AG04450 (cell line): ENCODE measurements around the gene RAB11FIP2. TPM values are rescaled to one million over a fixed set of nuclear protein-coding genes. Genes with fewer than 3 reads are reported as not detected.

Source experiments
- CTCF ChIA-PET: fragments of 300-600, 350-600 bp; formaldehyde crosslinking; extraction: SDS; loops from one replicate; lab custom pipeline; 2022; ENCODE audit warnings: antibody characterized with exemption, inconsistent platforms; lab: Charles Lee
- POLR2A ChIA-PET: fragments of 350-600 bp; formaldehyde crosslinking; extraction: SDS; loops from one replicate; lab custom pipeline; 2021; ENCODE audit warnings: antibody characterized with exemption, inconsistent platforms; lab: Yijun Ruan, JAX
- DNase-seq: peaks from one replicate; pipeline ENCODE4 v3.0.0-alpha.2; 2011; ENCODE audit warnings: low read depth, low spot score
- H3K27ac ChIP-seq: one replicate; pipeline ENCODE4 v1.5.1; 2012; ENCODE audit warnings: low read depth, low read length, control low read depth
- H3K27me3 ChIP-seq: one replicate; pipeline ENCODE4 v1.6.0; 2012; ENCODE audit warnings: low read length; ENCODE audit not compliant: control insufficient read depth, insufficient read depth
- H3K4me3 ChIP-seq: 2 replicates; pipeline ENCODE4 v1.5.1; 2011; ENCODE audit warnings: mild to moderate bottlenecking, low read depth, low read length, control low read depth
- H3K9me3 ChIP-seq: 2 replicates; pipeline ENCODE4 v1.5.1; 2012; ENCODE audit warnings: low read length; ENCODE audit not compliant: control insufficient read depth, insufficient read depth
- polyA plus RNA-seq: library from polyadenylated mRNA; depleted of rRNA; stranded (reverse); fragments of >200 nt; gene quantifications from 2 replicates; pipeline ENCODE4 v1.2.3, GENCODE V29; 2011
- TF ChIP-seq, protein P1 (sequence below): IDR thresholded peaks from 2 replicates; pipeline ENCODE4 v1.5.1; 2011; ENCODE audit warnings: low read depth, low read length, control low read depth, inconsistent platforms

RAB11FIP2 gene
- polyA plus RNA-seq, 1 experiment, result 10.4 TPM

DNA sequence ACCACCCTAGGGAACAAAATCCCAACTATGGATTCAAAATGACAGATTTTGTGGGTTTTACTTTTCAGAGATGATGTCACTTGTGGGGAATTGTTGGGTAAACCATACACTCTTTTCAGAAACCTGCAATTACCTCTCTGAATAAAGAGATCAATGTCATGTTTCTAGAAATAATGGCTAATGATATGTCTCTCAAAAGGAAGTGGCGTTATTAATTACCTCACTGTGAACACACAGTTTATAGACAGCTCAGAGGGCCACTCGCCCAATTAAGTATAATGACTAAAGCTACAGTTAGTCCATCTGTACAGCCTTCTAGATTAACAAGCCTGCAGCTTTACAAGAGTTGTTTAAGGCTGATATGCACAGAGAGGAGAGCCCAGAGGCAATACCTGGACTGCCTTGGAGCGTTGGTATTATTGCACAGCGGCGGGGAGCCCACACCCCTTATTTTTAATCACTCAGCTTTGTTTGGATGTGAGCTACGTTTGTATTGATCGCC, 79.5 kb downstream of the RAB11FIP2 start:
- Histone ChIP-seq H3K4me3 (no peak overlapping the region), H3K27me3 (no peaks in the 10 kb centered on the region), H3K27ac (no peak overlapping the region), H3K9me3 (no peaks in the 10 kb centered on the region)
- TF ChIP-seq, protein P1, sequence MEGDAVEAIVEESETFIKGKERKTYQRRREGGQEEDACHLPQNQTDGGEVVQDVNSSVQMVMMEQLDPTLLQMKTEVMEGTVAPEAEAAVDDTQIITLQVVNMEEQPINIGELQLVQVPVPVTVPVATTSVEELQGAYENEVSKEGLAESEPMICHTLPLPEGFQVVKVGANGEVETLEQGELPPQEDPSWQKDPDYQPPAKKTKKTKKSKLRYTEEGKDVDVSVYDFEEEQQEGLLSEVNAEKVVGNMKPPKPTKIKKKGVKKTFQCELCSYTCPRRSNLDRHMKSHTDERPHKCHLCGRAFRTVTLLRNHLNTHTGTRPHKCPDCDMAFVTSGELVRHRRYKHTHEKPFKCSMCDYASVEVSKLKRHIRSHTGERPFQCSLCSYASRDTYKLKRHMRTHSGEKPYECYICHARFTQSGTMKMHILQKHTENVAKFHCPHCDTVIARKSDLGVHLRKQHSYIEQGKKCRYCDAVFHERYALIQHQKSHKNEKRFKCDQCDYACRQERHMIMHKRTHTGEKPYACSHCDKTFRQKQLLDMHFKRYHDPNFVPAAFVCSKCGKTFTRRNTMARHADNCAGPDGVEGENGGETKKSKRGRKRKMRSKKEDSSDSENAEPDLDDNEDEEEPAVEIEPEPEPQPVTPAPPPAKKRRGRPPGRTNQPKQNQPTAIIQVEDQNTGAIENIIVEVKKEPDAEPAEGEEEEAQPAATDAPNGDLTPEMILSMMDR, result no peak
- no peak for DNase-seq
- ChIA-PET CTCF (interaction anchor here (0.6 kb wide), 1 partner anchor 274 kb away, joined by 3 read pairs; no protein-coding TSS in a partner anchor), POLR2A (no interaction called here)

DNA sequence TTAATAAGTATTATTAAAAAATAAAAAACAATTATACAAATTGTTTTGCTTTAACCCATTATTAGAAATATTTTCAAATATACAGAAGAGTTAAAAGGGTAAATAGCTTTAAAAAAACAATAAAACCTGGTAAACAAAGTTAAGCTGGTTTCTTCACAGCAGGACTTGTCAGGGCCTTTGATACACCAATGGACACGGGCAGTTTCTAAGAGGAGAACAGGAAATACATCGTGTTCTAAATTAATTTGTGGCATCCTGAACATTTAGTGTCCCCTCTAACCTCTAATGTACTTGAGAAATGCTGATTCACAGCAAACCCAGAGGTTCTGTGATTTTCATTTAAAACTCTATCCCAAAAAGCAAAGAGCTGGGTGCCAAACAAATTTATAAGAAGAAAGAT, 80.8 kb downstream of the RAB11FIP2 start:
- ChIA-PET CTCF (no interaction called here), POLR2A (no interaction called here)
- no peaks in the 10 kb centered on the region for H3K27me3 ChIP-seq

DNA sequence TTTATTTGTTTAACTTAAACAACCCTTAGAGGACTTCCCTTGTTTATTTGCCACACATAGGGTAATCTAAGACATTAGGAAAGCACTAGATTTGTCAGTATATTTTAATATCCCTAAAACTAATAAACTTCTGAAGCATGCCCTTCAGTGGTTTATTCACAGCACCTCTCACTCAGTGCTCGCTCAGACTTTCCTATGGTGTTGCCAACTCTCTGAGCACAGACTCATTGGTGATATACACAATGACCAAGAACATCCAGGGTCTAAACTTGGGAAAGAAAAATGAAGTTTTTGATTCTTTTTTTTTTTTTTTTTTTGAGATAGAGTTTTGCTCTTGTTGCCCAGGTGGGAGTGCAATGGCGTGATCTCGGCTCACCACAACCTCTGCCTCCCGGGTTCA, 82.2 kb downstream of the RAB11FIP2 start:
- ChIA-PET CTCF (no interaction called here), POLR2A (no interaction called here)
- DNase-seq, result no peak
- Histone ChIP-seq H3K4me3 (no peak overlapping the region), H3K27ac (no peak overlapping the region), H3K27me3 (no peaks in the 10 kb centered on the region), H3K9me3 (no peaks in the 10 kb centered on the region)
- TF ChIP-seq, protein P1, result no peak

More for the DNA sequence above, 80.8 kb downstream of the RAB11FIP2 start:
- TF ChIP-seq, protein P1, result no peak
- DNase-seq, result no peak
- Histone ChIP-seq H3K9me3 (no peaks in the 10 kb centered on the region), H3K4me3 (no peak overlapping the region), H3K27ac (no peak overlapping the region)

DNA sequence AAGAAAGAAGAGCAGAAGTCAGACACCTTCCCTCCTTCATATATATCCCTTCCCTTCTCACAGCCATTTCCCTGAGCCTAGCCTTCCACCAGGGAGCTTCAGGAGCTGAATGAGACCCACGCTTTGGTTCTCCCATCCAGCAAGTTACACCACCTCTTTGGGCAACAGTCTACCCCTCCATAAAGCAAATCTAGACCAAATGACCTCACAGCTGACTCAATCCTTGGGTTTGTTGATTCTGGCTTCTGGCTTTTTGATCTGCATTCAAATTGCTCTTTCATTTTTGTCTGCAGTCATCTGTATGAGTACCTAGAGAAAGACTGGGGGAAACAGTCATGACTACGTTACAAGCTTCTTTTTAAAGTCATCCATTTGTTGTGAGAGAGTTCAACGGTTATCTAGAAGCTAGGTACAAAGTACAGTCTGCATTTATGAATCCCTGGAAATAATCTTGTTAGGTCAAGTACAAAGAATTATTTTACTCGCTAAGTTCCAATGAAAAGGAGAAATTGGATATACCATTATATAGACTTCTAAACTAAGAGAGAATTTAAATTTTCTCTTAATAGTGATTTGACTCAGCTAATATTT, 86.3 kb downstream of the RAB11FIP2 start:
- H3K27ac ChIP-seq, result no peak overlapping the region
- DNase-seq, result no peak
- CTCF ChIA-PET, result no interaction called here
- TF ChIP-seq, protein P1, result no peak
- POLR2A ChIA-PET, result no interaction called here
- H3K27me3 ChIP-seq, result no peaks in the 10 kb centered on the region
- H3K4me3 ChIP-seq, result no peak overlapping the region
- no peaks in the 10 kb centered on the region for H3K9me3 ChIP-seq

DNA sequence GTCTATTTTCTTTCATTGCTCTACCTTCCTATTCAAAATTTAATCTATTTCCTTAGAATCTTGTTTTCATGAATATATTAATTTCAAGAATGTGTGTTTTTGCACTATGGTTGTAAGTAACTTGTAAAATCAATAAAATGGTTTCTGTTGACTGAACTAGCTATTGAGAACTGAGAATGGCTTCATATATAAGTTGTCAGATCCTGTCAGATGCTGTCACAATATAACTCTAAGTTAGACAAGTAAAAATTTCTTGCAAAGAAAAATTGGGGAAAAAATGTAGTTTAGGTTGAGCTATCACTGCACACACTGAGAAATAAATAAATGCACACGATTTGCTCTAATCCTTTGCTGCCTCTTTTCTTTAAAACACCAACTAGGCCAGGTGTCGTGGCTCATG, 89.8 kb downstream of the RAB11FIP2 start:
- Histone ChIP-seq H3K4me3 (no peak overlapping the region), H3K27ac (no peak overlapping the region), H3K9me3 (no peaks in the 10 kb centered on the region), H3K27me3 (no peaks in the 10 kb centered on the region)
- POLR2A ChIA-PET, result no interaction called here
- TF ChIP-seq, protein P1, result no peak
- DNase-seq, result no peak
- CTCF ChIA-PET, result no interaction called here
